GM21529 (cell line): ENCODE data around the gene EDNRA.
A peak's percentile ranks its signal among the peaks of the same experiment; 100 is the strongest.

ENCODE experiments used
- ATAC-seq: cut with Tn5 transposase; IDR thresholded peaks from one replicate; pipeline ENCODE4 v1.9.1; 2021; ENCODE audit not compliant: unreplicated experiment

Gene EDNRA

GRCh38 chr4:147586032-147586431, 105.1 kb downstream of the EDNRA start:
- no peak for ATAC-seq

- peak; percentile 94 for ATAC-seq
Observed at GRCh38 chr4:147586637-147587036, 105.7 kb downstream of the EDNRA start.

- no peak for ATAC-seq
Observed at GRCh38 chr4:147587041-147587440, 106.1 kb downstream of the EDNRA start.

- no peak for ATAC-seq
Observed at GRCh38 chr4:147589586-147589985, 108.7 kb downstream of the EDNRA start.

- peak; percentile 53 for ATAC-seq
Observed at GRCh38 chr4:147590249-147590920, 109.5 kb downstream of the EDNRA start.

- ATAC-seq = no peak
Observed at GRCh38 chr4:147591106-147591505, 110.2 kb downstream of the EDNRA start.

- ATAC-seq = no peak
Observed at GRCh38 chr4:147594107-147594506, 113.2 kb downstream of the EDNRA start.
